Pons (tissue), 1 donor: Measurements from ENCODE around the gene PARD3B.
"Not testable (repeated sequence)": the region's sequence is repeated elsewhere in the genome, so short reads cannot be mapped to it uniquely, and the experiment has no call there.

Experiments used
- DNase-seq: peaks from one replicate; pipeline ENCODE4 v3.0.0-alpha.2; 2016; ENCODE audit warnings: low spot score

The PARD3B gene

DNA sequence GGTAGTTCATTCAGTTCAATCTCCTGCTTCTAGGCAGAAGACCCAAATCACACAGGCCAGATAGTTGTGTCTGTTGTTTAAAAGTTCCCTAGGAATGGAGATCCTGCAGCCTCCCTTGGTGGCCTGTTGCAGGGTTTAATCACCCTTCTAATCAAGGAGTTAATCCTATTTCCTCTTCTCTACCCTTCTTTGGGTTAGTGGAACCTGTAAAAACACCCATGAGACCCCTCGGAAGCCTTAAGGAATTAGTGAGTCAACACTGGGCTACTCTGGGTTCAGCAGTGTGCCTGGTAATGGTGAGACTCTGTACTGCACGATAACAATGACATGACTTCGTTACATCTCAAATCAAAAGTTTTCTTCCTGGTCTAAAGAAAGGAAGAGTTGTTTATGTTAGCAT, 919.4 kb downstream of the PARD3B start:
- no peak for DNase-seq

DNA sequence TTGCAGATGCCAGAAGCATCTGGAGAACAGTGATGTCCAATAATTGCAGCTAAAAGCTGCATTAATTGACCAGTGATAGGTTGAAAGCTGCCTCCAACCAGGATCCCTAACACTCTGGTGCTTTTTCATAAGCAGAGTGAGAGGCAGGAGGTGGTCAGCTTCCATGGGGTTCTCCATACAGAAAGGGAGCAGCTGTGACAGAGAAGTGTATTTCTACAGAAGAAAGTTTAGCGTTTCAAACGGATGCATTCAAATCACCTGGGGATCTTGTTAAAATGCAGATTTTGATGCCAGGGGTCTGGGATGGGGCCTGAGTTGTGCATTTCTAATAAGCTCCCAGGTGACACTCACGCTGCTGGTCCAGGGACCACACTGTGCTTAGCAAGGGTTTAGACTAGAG, 920.5 kb downstream of the PARD3B start:
- no peak for DNase-seq

GRCh38 chr2:205471776-205472175, 926.5 kb downstream of the PARD3B start:
- DNase-seq = no peak

GRCh38 chr2:205473791-205474190, 928.5 kb downstream of the PARD3B start:
- DNase-seq = no peak

GRCh38 chr2:205474741-205475415, 929.6 kb downstream of the PARD3B start:
- DNase-seq = no peak

- no peak for DNase-seq
These were observed 930.1 kb downstream of the PARD3B start for GRCh38 chr2:205475416-205475768.

- no peak for DNase-seq
These were observed 931.9 kb downstream of the PARD3B start for GRCh38 chr2:205477016-205477705.

DNA sequence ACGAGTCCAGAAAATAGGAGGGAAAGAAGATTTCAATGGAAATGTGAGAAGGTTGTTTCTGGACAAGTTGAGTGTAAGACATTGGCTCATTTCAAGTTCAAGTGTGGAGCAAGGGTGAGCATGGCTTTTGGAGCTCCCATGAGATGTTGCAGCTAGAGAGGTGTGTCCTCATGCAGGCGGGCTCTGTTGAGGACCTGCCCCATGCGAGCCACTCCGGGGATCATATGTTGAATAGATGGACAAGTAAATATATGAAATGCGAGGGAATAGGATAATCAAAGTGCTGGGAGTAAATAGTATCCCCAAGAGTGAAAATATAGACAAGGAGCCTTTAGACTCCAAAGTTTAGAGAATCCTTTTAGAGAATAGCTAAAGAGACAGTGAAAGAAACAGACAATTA, 936.6 kb downstream of the PARD3B start:
- no peak for DNase-seq

DNA sequence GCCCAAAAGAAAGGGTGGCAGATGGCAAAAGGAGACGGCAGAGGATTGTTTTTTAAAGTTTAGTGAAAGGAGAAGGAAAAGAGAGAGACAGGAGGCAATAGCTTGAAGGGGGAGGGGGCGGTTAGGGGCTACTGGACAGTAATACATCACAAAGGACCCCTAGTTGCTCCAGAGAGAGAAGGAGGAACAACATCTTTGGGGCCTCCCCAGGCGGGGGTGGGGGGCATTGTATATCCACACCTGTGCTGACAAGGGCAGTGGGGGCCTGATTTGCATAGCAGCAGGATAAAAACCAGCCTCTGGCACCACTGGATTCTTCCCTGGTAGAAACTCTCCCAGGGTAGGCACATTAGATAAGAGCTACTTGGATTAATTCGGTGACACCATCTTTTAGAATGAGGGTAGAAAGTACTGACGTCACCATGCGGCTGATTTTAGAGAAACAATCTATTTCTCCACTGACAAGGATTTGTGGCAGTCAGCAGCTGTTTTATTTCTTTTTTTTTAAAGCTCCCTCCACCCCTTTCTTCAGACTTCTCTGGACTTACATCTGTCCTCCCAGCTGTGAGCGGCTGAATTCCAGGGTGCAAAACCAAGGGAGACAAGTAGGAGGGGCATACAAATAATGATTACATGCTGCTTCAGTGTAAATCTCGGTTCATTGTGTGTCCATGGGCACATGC, 937.3 kb downstream of the PARD3B start:
- DNase-seq = no peak

DNA sequence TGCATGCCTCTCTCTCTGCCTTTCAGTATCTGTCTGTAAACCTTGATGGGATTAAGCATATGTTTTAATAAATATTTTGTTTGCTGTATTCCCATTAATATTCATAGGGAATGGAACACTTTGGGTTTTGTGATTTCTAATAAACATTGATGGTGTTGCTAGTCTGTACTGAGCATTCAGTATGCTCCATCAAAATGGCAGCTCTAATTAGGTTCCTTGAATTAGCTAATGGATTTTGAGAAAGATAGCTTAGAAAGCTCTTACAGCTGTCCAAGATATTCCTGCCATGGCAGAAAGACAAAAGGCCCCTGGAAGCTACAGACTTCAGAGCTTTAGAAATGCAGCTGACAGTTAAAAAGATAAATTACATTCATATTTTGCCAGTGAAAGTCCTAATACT, 937.8 kb downstream of the PARD3B start:
- DNase-seq = no peak

DNA sequence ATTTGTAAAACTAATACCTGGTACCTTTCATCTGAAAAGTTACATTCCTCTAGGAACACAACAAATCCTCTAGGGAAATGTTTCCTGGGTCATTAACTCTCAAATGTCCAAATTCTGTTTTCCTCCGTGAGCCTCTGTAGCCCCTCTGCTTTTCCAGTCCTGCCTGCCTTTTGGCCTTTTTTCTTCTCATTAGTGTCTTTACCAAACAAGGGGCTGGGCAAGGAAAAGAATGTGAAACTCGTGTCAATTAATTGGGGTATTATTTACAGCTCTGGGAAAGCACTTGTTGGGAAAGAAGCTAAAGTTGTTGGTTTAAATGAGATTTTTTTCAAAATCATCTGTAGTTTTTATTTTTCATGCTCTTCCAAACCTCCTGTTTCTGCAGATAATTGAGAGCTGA, 938.9 kb downstream of the PARD3B start:
- no peak for DNase-seq

GRCh38 chr2:205484764-205485163, 939.5 kb downstream of the PARD3B start:
- DNase-seq = no peak

DNA sequence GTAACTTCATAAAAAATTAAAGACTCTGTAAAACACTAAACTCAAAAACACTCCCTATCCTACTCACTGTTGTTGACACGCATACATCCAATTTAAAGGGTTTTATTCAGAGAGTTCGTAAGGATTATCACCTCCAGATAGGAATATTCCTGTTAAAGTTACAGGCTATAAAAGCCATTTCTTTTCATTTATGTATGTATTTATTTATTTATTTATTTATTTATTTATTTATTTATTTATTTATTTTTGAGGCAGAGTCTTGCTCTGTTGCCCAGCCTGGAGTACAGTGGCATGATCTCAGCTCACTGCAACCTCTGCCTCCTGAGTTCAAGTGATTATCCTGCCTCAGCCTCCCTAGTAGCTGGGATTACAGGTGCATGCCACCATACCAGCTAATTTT, 948.3 kb downstream of the PARD3B start:
- DNase-seq = not testable (repeated sequence)

- DNase-seq = no peak
These were observed 949.4 kb downstream of the PARD3B start for GRCh38 chr2:205494537-205495235.

DNA sequence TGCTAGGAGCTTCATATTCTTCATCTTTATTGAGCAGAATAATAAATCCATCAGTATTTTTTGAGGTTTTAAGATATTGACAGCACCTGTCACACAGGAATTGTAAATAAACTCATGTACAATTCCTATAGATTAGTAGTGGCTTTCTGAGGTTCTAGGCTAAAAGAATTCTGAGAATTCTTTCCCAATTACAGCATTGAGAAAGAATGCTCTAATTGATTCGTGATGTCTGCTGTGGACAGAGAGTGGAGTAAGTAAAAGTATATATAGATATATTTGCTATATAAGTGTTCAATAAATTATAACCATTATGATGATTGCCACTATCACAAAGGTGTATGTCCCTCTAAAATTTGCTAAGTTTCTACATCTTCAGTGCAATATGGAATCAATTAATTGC, 950.5 kb downstream of the PARD3B start:
- DNase-seq = no peak

DNA sequence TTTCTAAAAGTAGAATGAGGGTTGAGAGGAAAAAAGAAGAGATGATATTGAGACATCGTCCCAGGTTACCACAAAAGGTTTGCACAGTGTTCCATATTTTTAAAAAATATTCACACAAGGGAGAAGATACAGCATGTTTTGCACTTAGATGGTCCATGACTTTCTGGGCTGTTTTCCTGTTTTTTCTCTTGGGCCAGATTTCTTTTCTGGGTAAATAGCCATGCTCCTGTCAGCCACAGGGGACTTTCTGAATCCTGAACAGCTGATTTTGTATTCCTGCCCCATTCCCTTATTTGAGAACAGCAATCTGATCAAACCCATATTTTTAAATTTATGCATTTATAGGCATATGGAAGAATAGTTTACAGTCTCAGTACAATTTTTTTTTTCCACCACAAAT, 951.1 kb downstream of the PARD3B start:
- no peak for DNase-seq

GRCh38 chr2:205496772-205497171, 951.5 kb downstream of the PARD3B start:
- no peak for DNase-seq

GRCh38 chr2:205499006-205499405, 953.7 kb downstream of the PARD3B start:
- no peak for DNase-seq

DNA sequence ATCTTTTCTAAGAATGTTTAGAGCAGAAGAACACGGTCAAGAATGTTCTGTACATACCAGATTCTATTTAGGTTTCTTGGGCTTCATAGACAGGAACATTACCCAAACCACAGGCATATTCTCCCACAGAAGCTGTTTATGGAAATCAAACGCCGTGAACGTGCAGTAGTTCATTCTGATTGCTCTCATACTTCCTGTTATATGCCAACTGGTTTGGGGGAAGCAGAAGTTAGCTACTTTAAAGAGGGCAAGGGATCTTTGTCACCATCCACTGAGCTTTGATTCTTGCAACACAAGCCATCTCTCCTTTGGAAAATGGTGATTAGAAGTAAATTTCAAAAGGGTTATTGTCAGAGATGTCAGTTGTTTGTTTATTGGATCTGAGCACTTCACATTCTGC, 954.8 kb downstream of the PARD3B start:
- DNase-seq = no peak

DNA sequence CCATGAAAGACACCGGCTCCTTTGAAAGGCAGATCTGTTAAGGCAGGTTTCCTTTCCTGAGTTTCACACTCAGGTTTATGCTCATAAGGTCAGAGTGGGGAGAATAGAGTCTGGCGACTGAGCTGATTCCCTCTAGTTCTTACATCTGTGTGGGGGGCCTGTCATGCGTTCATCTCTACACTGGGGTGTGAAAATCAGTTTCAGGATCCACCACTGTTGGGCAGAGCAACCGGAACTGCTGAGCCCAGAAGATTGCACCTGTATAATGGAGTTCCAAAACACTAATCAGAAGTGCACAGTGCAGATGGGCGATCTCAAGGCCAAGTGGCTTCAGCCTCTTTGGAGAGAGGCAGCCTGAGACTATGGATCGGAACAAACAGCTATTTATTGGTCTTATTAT, 955.7 kb downstream of the PARD3B start:
- no peak for DNase-seq

GRCh38 chr2:205501826-205502225, 956.6 kb downstream of the PARD3B start:
- no peak for DNase-seq

DNA sequence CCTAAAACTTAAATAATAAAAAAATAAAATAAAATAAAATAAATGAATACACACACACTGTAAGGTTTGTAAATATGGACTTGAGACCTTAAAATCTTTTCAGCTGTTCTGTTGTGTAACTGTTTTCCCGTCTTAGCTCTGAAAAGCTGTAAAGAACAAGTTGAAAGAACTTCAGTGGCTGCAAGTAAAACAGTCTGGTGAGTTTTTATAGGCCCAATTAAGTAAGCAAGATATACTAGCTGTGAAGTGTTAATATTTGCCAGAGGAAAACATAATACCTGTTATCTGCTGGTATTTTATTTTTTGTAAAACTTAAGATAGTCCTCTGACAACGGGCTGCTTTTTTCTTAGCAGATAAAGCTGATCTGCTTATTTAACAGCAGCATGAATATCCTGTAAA, 960.1 kb downstream of the PARD3B start:
- no peak for DNase-seq

DNA sequence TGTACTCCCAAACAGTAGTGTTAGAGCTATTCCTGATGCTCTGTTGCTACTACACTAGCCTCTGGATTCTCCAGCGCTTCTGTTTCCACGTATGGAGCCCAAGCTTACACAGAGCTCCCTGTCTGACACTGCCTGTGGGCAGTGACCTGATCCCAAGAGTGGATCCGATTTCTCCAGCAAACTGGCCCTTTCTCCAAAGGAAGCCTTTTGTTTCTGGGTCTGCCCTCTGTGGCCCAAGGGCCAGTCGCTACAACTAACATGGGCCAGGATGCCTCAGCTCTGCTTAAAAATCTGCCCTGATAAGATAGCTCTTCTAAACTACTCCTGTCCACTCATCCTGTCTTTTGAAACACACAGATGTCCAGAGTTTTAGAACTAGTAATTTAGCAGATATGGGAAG, 964.4 kb downstream of the PARD3B start:
- no peak for DNase-seq
